Dedifferentiated amniotic fluid mesenchymal stem cell (primary cell): ENCODE measurements around the gene HNRNPM.

Source experiments
- DNase-seq: peaks from one replicate; pipeline ENCODE4 v3.0.0-alpha.2; 2016; ENCODE audit errors: extremely low spot score

Gene HNRNPM

GRCh38 chr19:8487137-8487851 is 42.5 kb downstream of the HNRNPM start:
- no peak for DNase-seq

- DNase-seq = no peak
Observed at GRCh38 chr19:8488365-8488764, 43.6 kb downstream of the HNRNPM start.

- DNase-seq = no peak
Observed at GRCh38 chr19:8489561-8490394, 45.0 kb downstream of the HNRNPM start.

GRCh38 chr19:8490395-8490760 is 45.6 kb downstream of the HNRNPM start:
- no peak for DNase-seq

GRCh38 chr19:8490873-8491272 is 46.1 kb downstream of the HNRNPM start:
- DNase-seq = no peak

GRCh38 chr19:8491574-8491973 is 46.8 kb downstream of the HNRNPM start:
- no peak for DNase-seq

GRCh38 chr19:8494158-8494557 is 49.4 kb downstream of the HNRNPM start:
- no peak for DNase-seq

- no peak for DNase-seq
Observed at GRCh38 chr19:8498295-8498694, 53.5 kb downstream of the HNRNPM start.

- no peak for DNase-seq
Observed at GRCh38 chr19:8499048-8499833, 54.5 kb downstream of the HNRNPM start.

- no peak for DNase-seq
Observed at GRCh38 chr19:8500158-8500557, 55.4 kb downstream of the HNRNPM start.

- DNase-seq = no peak
Observed at GRCh38 chr19:8501516-8501915, 56.7 kb downstream of the HNRNPM start.

- DNase-seq = no peak
Observed at GRCh38 chr19:8501981-8502380, 57.2 kb downstream of the HNRNPM start.

- DNase-seq = no peak
Observed at GRCh38 chr19:8503510-8503909, 58.7 kb downstream of the HNRNPM start.

- DNase-seq = no peak
Observed at GRCh38 chr19:8504171-8504570, 59.4 kb downstream of the HNRNPM start.

- DNase-seq = no peak
Observed at GRCh38 chr19:8504919-8505318, 60.1 kb downstream of the HNRNPM start.

GRCh38 chr19:8505680-8506401 is 61.1 kb downstream of the HNRNPM start:
- peak; percentile 53 for DNase-seq

- no peak for DNase-seq
Observed at GRCh38 chr19:8506402-8506957, 61.7 kb downstream of the HNRNPM start.

GRCh38 chr19:8510589-8511115 is 65.9 kb downstream of the HNRNPM start:
- no peak for DNase-seq

- DNase-seq = no peak
Observed at GRCh38 chr19:8511573-8512101, 66.9 kb downstream of the HNRNPM start.

GRCh38 chr19:8512115-8512967 is 67.6 kb downstream of the HNRNPM start:
- no peak for DNase-seq
